ENCODE measurements around the gene ADORA1.

ADORA1 gene

DNA sequence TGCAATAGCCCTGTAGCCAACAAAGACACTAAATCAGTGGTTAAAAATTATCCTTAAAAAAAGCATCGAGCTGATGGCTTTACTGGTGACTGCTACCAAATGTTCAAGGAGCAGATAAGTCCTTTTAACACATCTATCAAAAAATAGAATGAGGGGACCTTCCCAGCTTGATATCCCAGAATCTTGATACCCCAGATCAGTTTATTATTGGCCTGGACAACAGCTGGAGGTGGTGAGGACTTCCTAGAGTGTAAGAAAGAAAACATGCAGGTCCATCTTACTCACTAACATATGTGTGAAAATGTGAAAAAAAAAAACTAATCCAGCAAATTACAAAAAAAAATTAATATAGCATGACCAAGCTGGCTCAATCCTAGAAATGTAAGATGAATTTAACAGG is 80.7 kb downstream of the ADORA1 start:
- no peak for DNase-seq (ENCODE audit: extremely low read depth, low read depth)
- TF ChIP-seq, protein P1, sequence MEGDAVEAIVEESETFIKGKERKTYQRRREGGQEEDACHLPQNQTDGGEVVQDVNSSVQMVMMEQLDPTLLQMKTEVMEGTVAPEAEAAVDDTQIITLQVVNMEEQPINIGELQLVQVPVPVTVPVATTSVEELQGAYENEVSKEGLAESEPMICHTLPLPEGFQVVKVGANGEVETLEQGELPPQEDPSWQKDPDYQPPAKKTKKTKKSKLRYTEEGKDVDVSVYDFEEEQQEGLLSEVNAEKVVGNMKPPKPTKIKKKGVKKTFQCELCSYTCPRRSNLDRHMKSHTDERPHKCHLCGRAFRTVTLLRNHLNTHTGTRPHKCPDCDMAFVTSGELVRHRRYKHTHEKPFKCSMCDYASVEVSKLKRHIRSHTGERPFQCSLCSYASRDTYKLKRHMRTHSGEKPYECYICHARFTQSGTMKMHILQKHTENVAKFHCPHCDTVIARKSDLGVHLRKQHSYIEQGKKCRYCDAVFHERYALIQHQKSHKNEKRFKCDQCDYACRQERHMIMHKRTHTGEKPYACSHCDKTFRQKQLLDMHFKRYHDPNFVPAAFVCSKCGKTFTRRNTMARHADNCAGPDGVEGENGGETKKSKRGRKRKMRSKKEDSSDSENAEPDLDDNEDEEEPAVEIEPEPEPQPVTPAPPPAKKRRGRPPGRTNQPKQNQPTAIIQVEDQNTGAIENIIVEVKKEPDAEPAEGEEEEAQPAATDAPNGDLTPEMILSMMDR (IDR thresholded peaks at IDR 0.05; ENCODE audit: low read depth, low read length, missing control alignments) = no peak
- no peak overlapping the region for H3K4me3 ChIP-seq (replicated peaks; ENCODE audit: low read depth, low read length)

DNA sequence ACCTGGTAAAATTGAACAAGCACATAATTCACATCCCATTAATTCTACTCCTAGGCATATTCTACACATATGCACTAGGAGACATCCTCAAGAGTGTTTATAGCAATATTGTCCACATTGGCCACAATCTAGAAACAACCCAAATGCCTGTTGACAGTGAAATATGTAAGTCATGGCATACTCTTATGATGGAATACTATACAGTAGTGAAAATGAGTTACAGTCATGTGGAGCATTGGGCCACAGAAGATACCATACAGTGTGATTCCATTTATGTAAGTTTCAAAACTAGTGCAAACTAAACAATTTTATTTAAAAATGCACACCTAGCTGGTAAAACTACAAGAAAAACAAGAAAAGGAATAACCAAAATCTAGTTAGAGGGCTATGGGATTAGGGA is 82.8 kb downstream of the ADORA1 start:
- DNase-seq (ENCODE audit: extremely low read depth, low read depth) = no peak
- TF ChIP-seq, protein P1 (IDR thresholded peaks at IDR 0.05; ENCODE audit: low read depth, low read length, missing control alignments) = no peak
- H3K4me3 ChIP-seq (replicated peaks; ENCODE audit: low read depth, low read length) = no peak overlapping the region

DNA sequence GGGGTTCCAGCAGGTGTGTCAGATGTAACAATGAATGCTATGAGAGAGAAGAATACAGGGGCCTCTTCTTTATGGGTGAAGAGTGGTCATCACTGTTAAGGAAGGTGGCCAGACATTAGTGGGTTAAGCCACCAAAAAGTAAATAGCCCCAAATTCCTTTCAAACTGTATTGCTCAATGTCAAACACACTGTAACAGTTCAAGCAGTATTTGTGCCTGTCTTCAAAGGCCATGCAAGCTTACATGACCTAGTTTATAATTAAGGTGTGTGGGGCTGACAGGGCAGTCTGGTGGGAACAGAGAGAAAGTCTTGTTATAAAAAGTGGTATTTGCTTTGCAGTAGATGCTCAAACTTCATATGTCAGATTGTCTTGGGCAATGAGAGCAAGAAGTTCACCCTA is 83.5 kb downstream of the ADORA1 start:
- H3K4me3 ChIP-seq (replicated peaks; ENCODE audit: low read depth, low read length) = no peak overlapping the region
- DNase-seq (ENCODE audit: extremely low read depth, low read depth) = no peak
- TF ChIP-seq, protein P1 (IDR thresholded peaks at IDR 0.05; ENCODE audit: low read depth, low read length, missing control alignments) = no peak

DNA sequence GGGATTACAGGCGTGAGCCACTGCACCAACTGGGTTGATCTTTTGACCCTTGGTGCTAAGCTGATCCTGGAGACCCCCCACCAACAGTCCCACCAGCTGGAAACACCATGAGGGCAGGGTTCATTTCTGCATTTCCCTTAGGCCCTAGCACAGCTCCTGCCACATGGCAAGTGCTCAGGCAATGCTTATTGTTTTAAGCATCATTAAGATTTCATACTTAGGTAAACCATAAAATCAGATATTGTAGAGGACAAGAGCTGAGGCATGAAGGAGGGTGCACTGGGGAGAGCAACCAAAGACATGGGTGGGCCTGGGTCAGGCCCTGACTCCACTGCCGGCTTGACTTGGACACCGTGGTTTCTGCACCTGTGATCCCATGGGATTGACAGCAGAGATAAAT is 84.3 kb downstream of the ADORA1 start:
- DNase-seq (ENCODE audit: extremely low read depth, low read depth) = no peak
- no peak overlapping the region for H3K4me3 ChIP-seq (replicated peaks; ENCODE audit: low read depth, low read length)
- TF ChIP-seq, protein P1 (IDR thresholded peaks at IDR 0.05; ENCODE audit: low read depth, low read length, missing control alignments) = no peak

DNA sequence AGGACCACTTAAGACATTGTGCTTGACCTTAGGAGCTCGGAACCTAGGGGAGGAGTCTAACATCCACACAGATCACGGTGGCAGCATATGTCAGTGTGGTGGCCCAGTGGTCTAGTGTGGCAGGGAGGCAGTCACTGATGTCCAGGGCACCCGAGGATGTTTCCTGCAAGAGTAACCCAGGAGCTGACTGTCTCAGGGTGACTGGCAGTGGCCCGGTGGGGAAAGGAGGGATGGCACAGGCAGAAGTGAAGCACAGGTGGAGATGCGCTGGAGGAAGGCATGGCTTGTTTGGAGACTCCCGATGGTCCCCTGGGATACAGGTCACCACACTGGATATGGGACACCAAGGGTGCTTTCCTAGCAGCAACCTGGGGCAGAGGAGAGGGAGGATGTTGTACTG is 85.6 kb downstream of the ADORA1 start:
- H3K4me3 ChIP-seq (replicated peaks; ENCODE audit: low read depth, low read length) = no peak overlapping the region
- DNase-seq (ENCODE audit: extremely low read depth, low read depth) = no peak
- TF ChIP-seq, protein P1 (IDR thresholded peaks at IDR 0.05; ENCODE audit: low read depth, low read length, missing control alignments) = no peak

DNA sequence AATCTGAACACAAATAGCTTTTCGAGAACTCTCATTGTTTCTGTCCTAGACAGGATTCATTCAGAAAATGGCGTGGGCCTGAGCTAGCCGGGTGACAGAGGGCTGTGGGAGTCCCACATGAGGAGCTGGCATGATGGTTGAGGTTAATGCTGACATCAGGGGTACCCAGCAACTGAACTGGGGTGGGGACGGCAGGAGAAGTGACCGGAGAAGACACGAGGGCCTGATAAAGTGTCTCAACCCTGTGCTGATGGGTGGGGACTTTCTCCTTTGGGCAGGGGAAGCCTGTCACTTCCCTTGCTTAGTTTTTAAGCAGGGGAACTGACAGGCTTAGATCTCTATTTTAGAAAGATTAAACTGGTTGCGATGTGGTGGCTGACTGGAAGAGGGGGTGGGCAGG is 87.3 kb downstream of the ADORA1 start:
- no peak overlapping the region for H3K4me3 ChIP-seq (replicated peaks; ENCODE audit: low read depth, low read length)
- no peak for DNase-seq (ENCODE audit: extremely low read depth, low read depth)
- TF ChIP-seq, protein P1 (IDR thresholded peaks at IDR 0.05; ENCODE audit: low read depth, low read length, missing control alignments) = no peak

DNA sequence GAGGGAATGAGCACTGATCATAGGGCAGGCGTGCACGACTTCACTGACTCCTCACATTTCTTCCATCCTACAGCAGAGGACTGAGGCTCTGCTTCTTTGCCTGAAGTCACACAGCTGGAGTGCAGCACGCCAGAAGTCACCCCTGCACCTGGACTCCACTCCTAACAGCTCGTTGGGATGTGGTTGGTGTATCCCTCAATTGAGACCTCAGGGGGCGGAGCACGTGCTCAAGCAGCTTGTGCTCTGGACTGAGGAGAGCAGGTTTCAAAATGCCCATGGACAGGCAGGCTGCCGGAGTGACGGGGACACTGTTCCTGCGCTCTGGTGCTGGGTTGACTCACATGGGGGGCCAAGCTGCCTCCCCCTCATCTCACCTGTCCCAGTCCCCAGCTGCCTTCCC is 88.0 kb downstream of the ADORA1 start:
- TF ChIP-seq, protein P1 (IDR thresholded peaks at IDR 0.05; ENCODE audit: low read depth, low read length, missing control alignments) = no peak
- DNase-seq (ENCODE audit: extremely low read depth, low read depth) = no peak
- H3K4me3 ChIP-seq (replicated peaks; ENCODE audit: low read depth, low read length) = no peak overlapping the region

Data from HFF-Myc (cell line).